IMR-90 (cell line): ENCODE data around the gene TMEM45B. TPM values are rescaled to one million over a fixed set of nuclear protein-coding genes. Genes with fewer than 3 reads are reported as not detected.
"Not testable (repeated sequence)": the region's sequence is repeated elsewhere in the genome, so short reads cannot be mapped to it uniquely, and the experiment has no call there.

Experiments
- ATAC-seq: fragments of 200-7000 bp; cut with Tn5 transposase; 2 replicates; pipeline ENCODE4 v1.9.1; 2020; ENCODE audit warnings: low read depth, mild to moderate bottlenecking, moderate library complexity
- BruUV-seq: library from RNA; stranded (reverse); fragments of 400-500 nt; replicated peaks from 2 replicates; lab custom pipeline; 2021; lab: Mats Ljungman, UMichigan
- CTCF ChIA-PET: fragments of 300-600 bp; formaldehyde crosslinking; extraction: SDS; loops from one replicate; lab custom pipeline; 2021; ENCODE audit warnings: antibody characterized with exemption; lab: Yijun Ruan, JAX
- POLR2A ChIA-PET: fragments of 300-600 bp; sonication (Branson Sonifier 250); formaldehyde crosslinking; loops from one replicate; lab custom pipeline; 2022; ENCODE audit warnings: antibody characterized with exemption; ENCODE audit not compliant: unreplicated experiment; lab: Charles Lee
- DNase-seq: peaks from one replicate; pipeline ENCODE4 v3.0.0; 2013
- H2AFZ ChIP-seq: replicated peaks from 2 replicates; pipeline ENCODE3; 2013; ENCODE audit warnings: low read length, mild to moderate bottlenecking; ENCODE audit not compliant: poor library complexity
- H2AK5ac ChIP-seq: 2 replicates; pipeline ENCODE4 v1.6.1; 2013; ENCODE audit warnings: low read depth, low read length, inconsistent platforms
- H2AK9ac ChIP-seq: replicated peaks from 2 replicates; pipeline ENCODE3; 2013; ENCODE audit warnings: mild to moderate bottlenecking, low read depth, low read length, moderate library complexity; ENCODE audit not compliant: poor library complexity
- H2BK120ac ChIP-seq: 2 replicates; pipeline ENCODE4 v1.6.1; 2013; ENCODE audit warnings: low read depth, low read length, inconsistent platforms
- H2BK15ac ChIP-seq: 3 replicates; pipeline ENCODE4 v1.6.1; 2013; ENCODE audit warnings: low read depth, low read length, inconsistent platforms
- H2BK20ac ChIP-seq: 2 replicates; pipeline ENCODE4 v1.6.1; 2013; ENCODE audit warnings: low read depth, mild to moderate bottlenecking, inconsistent platforms, low read length, moderate library complexity
- H2BK5ac ChIP-seq: 2 replicates; pipeline ENCODE4 v1.6.1; 2013; ENCODE audit warnings: mild to moderate bottlenecking, low read depth, low read length, inconsistent platforms; ENCODE audit not compliant: poor library complexity, severe bottlenecking
- H3K14ac ChIP-seq: replicated peaks from 2 replicates; pipeline ENCODE4 v1.6.1; 2013; ENCODE audit warnings: low read depth, low read length, inconsistent platforms
- H3K18ac ChIP-seq: 2 replicates; pipeline ENCODE4 v1.6.1; 2013; ENCODE audit warnings: low read depth, low read length, control low read depth
- H3K23ac ChIP-seq: 2 replicates; pipeline ENCODE4 v1.6.1; 2013; ENCODE audit warnings: low read depth, low read length, inconsistent platforms
- H3K27ac ChIP-seq: 2 replicates; pipeline ENCODE4 v1.5.1; 2013; ENCODE audit warnings: mild to moderate bottlenecking, control low read depth, low read length; ENCODE audit not compliant: insufficient read depth
- H3K27me3 ChIP-seq: 2 replicates; pipeline ENCODE4 v1.6.1; 2013; ENCODE audit warnings: low read length; ENCODE audit not compliant: control insufficient read depth, insufficient read depth
- H3K36me3 ChIP-seq: 2 replicates; pipeline ENCODE4 v1.6.1; 2013; ENCODE audit warnings: low read length, mixed read lengths; ENCODE audit not compliant: control insufficient read depth, insufficient read depth
- H3K4ac ChIP-seq: 2 replicates; pipeline ENCODE4 v1.6.1; 2013; ENCODE audit warnings: low read depth, low read length, inconsistent platforms
- H3K4me1 ChIP-seq: 2 replicates; pipeline ENCODE4 v1.6.1; 2013; ENCODE audit warnings: low read length, mixed read lengths; ENCODE audit not compliant: control insufficient read depth, insufficient read depth
- H3K4me2 ChIP-seq: 2 replicates; pipeline ENCODE4 v1.6.1; 2013; ENCODE audit warnings: low read depth, mild to moderate bottlenecking, control low read depth, low read length, moderate library complexity
- H3K4me3 ChIP-seq: 2 replicates; pipeline ENCODE4 v1.5.1; 2013; ENCODE audit warnings: low read depth, mild to moderate bottlenecking, control low read depth, low read length, moderate library complexity; ENCODE audit not compliant: insufficient read depth
- H3K56ac ChIP-seq: 2 replicates; pipeline ENCODE4 v1.6.1; 2013; ENCODE audit warnings: low read length, inconsistent platforms; ENCODE audit not compliant: insufficient read depth; ENCODE audit errors: extremely low read depth
- H3K79me1 ChIP-seq, 2 experiments: 2 replicates each; pipeline ENCODE4 v1.6.1; 2013; ENCODE audit warnings: low read length in 2 of 2, inconsistent platforms in 1 of 2, low read depth in 1 of 2
- H3K9ac ChIP-seq: 2 replicates; pipeline ENCODE4 v1.6.1; 2013; ENCODE audit warnings: low read depth, low read length, control low read depth
- H3K9me1 ChIP-seq: 2 replicates; pipeline ENCODE4 v1.6.1; 2013; ENCODE audit warnings: low read length, inconsistent platforms; ENCODE audit not compliant: insufficient read depth
- H3K9me3 ChIP-seq: 2 replicates; pipeline ENCODE4 v1.6.1; 2013; ENCODE audit warnings: low read length; ENCODE audit not compliant: control insufficient read depth, insufficient read depth
- H4K20me1 ChIP-seq: 2 replicates; pipeline ENCODE4 v1.6.1; 2013; ENCODE audit warnings: low read length, inconsistent platforms; ENCODE audit not compliant: insufficient read depth
- H4K5ac ChIP-seq: 2 replicates; pipeline ENCODE4 v1.6.1; 2013; ENCODE audit warnings: mild to moderate bottlenecking, low read depth, low read length, control low read depth
- H4K8ac ChIP-seq, 2 experiments: 2 replicates each; pipeline ENCODE4 v1.6.1; 2013; ENCODE audit warnings: low read depth in 2 of 2, low read length in 2 of 2, control low read depth in 1 of 2, inconsistent platforms in 1 of 2
- H4K91ac ChIP-seq: 2 replicates; pipeline ENCODE4 v1.6.1; 2013; ENCODE audit warnings: low read depth, low read length, inconsistent platforms; ENCODE audit not compliant: insufficient read depth
- WGBS, 2 experiments: methylation state at CpG; one replicate each; pipeline versions ENCODE4 v1.1.5 to v1.1.7; 2013; ENCODE audit warnings: missing lambda C conversion rate in 2 of 2; ENCODE audit not compliant: insufficient read length in 1 of 2; ENCODE audit errors: extremely low coverage in 2 of 2; 5-methylcytosine and 5-hydroxymethylcytosine counted together
- dilution Hi-C: fragments of 300-500 bp; cut with HindIII; formaldehyde crosslinking; loops from one replicate; pipeline ENCODE4 v1.14.3; 2018; ENCODE audit warnings: low sequenced_read_pairs; ENCODE audit not compliant: unreplicated experiment
- in situ Hi-C: fragments of 300-500 bp; cut with MboI; formaldehyde crosslinking; loops from 3 replicates; pipeline ENCODE4 v1.14.3; 2019; ENCODE audit warnings: low sequenced_read_pairs, inconsistent platforms, mixed read lengths
- intact Hi-C: fragments of 100-400 bp; cut with micrococcal nuclease; formaldehyde crosslinking; loops from 2 replicates; pipeline ENCODE4 v1.10.0; 2022
- polyA plus RNA-seq, 3 experiments: library from polyadenylated mRNA; depleted of rRNA; stranded (reverse); fragments of >200 nt; gene quantifications; 2 replicates each; pipeline ENCODE4 v1.2.3, GENCODE V29; 2012; ENCODE audit warnings: low replicate concordance in 1 of 3
- total RNA-seq: library from RNA; depleted of rRNA; stranded (reverse); fragments of >200 nt; gene quantifications from 2 replicates; pipeline ENCODE4 v1.2.3, GENCODE V29; 2012

The TMEM45B gene
- total and polyA plus RNA-seq, 2 of the 4 experiments (the other 2 are of a cell fraction), result not detected

DNA sequence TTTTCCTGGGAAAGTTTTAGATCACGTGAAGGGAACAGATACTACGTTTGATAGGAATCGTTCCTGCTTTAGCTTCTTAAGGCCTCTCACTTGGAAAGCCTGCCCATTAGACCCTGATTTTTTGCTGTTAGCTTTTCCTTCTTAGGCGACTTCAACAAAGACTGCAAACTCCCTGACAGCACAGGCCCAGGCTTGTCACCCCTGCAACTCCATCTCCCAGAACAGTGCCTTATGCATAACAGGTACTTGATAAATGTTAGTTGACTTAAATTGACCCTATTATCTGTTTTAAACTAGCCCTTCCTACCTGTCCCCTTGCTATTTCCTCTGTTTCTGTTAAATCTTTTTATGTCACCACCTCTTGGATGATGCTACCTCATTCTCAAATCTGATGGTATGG is 7.6 kb downstream of the TMEM45B start:
- DNase-seq, CTCF ChIA-PET: not testable (repeated sequence)
- WGBS, 2 experiments, result 82% methylated on average over 3 of the region's 4 CpGs; no CpG with 5 or more reads in 1 of the 2 experiments

GRCh38 chr11:129823799-129824198 is 8.2 kb downstream of the TMEM45B start:
- dilution Hi-C loops, DNase-seq, H3K36me3 ChIP-seq, H3K27ac ChIP-seq, H3K18ac ChIP-seq, H3K23ac ChIP-seq, BruUV-seq, ATAC-seq, intact Hi-C loops, H3K14ac ChIP-seq, H4K91ac ChIP-seq, H3K9me1 ChIP-seq, H3K56ac ChIP-seq, H3K4me1 ChIP-seq, H3K79me1 ChIP-seq, H2BK120ac ChIP-seq, H3K4ac ChIP-seq, H3K9ac ChIP-seq, H3K4me2 ChIP-seq, H4K20me1 ChIP-seq, H2BK15ac ChIP-seq, H3K27me3 ChIP-seq, H4K5ac ChIP-seq, H2BK20ac ChIP-seq, POLR2A ChIA-PET, H2AK5ac ChIP-seq, H3K4me3 ChIP-seq, H2BK5ac ChIP-seq, H2AFZ ChIP-seq, H2AK9ac ChIP-seq, CTCF ChIA-PET, in situ Hi-C loops, H4K8ac ChIP-seq, H3K9me3 ChIP-seq: not testable (repeated sequence)
- WGBS, 2 experiments, result 11% methylated on average over 1 of the region's 3 CpGs; no CpG with 5 or more reads in 1 of the 2 experiments

More for the DNA sequence above, 7.6 kb downstream of the TMEM45B start:
- H3K23ac ChIP-seq, H3K4ac ChIP-seq, H3K56ac ChIP-seq, H3K14ac ChIP-seq, H2BK5ac ChIP-seq, H3K4me3 ChIP-seq, H2AK9ac ChIP-seq, BruUV-seq, intact Hi-C loops, H2AFZ ChIP-seq, H2BK15ac ChIP-seq, POLR2A ChIA-PET, ATAC-seq, H3K27me3 ChIP-seq, H3K36me3 ChIP-seq, H3K27ac ChIP-seq, H4K5ac ChIP-seq, H4K20me1 ChIP-seq, H4K8ac ChIP-seq, H3K9me1 ChIP-seq, H2AK5ac ChIP-seq, dilution Hi-C loops, H4K91ac ChIP-seq, in situ Hi-C loops, H2BK120ac ChIP-seq, H3K9ac ChIP-seq, H3K9me3 ChIP-seq, H3K4me1 ChIP-seq, H3K4me2 ChIP-seq, H3K18ac ChIP-seq, H3K79me1 ChIP-seq, H2BK20ac ChIP-seq: not testable (repeated sequence)
